ENCODE results near the gene BPGM.
"Not testable (repeated sequence)": the region's sequence is repeated elsewhere in the genome, so short reads cannot be mapped to it uniquely, and the experiment has no call there.

Gene BPGM

GRCh38 chr7:134654104-134654775 lies 7.6 kb downstream of the BPGM start:
- Histone ChIP-seq H3K36me3 (ENCODE audit: control insufficient read depth, insufficient read depth, low read length) (no peaks in the 10 kb centered on the region), H3K4me1 (ENCODE audit: control insufficient read depth, insufficient read depth, low read length) (no peaks in the 10 kb centered on the region), H3K27me3 (ENCODE audit: control insufficient read depth, insufficient read depth, low read length) (no peaks in the 10 kb centered on the region), H3K9me3 (ENCODE audit: control insufficient read depth, low read length) (no peaks in the 10 kb centered on the region), H3K4me3 (ENCODE audit: low read length) (no peak overlapping the region), H3K9ac (ENCODE audit: low read length) (no peak overlapping the region)

DNA sequence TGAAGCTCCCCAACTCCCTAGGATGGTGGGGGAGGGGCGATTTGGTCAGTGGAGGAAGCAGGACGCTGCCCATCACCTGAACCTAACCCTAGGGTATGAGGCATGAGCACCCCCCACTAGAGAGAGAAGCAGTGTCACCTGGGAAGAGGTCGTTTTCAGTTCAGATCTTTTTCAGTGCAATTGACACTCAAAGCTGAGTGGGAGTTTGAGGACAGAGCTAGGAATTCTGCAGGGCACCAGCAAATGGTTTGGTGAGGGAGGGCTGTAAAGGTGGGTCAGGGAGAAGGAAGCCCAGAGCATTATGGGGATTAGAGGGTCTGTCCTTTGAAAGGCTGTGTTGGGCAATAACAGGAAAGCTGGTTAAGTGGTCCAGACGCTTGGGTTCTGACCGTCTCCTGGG lies 10.9 kb downstream of the BPGM start:
- H3K4me1 ChIP-seq (ENCODE audit: control insufficient read depth, insufficient read depth, low read length): no peaks in the 10 kb centered on the region

GRCh38 chr7:134660242-134660785 lies 13.7 kb downstream of the BPGM start:
- Histone ChIP-seq H3K4me3 (ENCODE audit: low read length) (no peak overlapping the region), H3K9ac (ENCODE audit: low read length) (no peak overlapping the region), H3K9me3 (ENCODE audit: control insufficient read depth, low read length) (no peaks in the 10 kb centered on the region), H3K27me3 (ENCODE audit: control insufficient read depth, insufficient read depth, low read length) (no peaks in the 10 kb centered on the region), H3K4me1 (ENCODE audit: control insufficient read depth, insufficient read depth, low read length) (no peaks in the 10 kb centered on the region), H3K36me3 (ENCODE audit: control insufficient read depth, insufficient read depth, low read length) (no peaks in the 10 kb centered on the region)

More for the DNA sequence above, 10.9 kb downstream of the BPGM start:
- Histone ChIP-seq H3K9me3 (ENCODE audit: control insufficient read depth, low read length) (no peaks in the 10 kb centered on the region), H3K36me3 (ENCODE audit: control insufficient read depth, insufficient read depth, low read length) (no peaks in the 10 kb centered on the region), H3K27me3 (ENCODE audit: control insufficient read depth, insufficient read depth, low read length) (no peaks in the 10 kb centered on the region), H3K4me3 (ENCODE audit: low read length) (no peak overlapping the region), H3K9ac (ENCODE audit: low read length) (no peak overlapping the region)

GRCh38 chr7:134660961-134661376 lies 14.3 kb downstream of the BPGM start:
- H3K9me3 ChIP-seq (ENCODE audit: control insufficient read depth, low read length): no peaks in the 10 kb centered on the region
- H3K36me3 ChIP-seq (ENCODE audit: control insufficient read depth, insufficient read depth, low read length): no peaks in the 10 kb centered on the region
- H3K4me3 ChIP-seq (ENCODE audit: low read length): no peak overlapping the region

DNA sequence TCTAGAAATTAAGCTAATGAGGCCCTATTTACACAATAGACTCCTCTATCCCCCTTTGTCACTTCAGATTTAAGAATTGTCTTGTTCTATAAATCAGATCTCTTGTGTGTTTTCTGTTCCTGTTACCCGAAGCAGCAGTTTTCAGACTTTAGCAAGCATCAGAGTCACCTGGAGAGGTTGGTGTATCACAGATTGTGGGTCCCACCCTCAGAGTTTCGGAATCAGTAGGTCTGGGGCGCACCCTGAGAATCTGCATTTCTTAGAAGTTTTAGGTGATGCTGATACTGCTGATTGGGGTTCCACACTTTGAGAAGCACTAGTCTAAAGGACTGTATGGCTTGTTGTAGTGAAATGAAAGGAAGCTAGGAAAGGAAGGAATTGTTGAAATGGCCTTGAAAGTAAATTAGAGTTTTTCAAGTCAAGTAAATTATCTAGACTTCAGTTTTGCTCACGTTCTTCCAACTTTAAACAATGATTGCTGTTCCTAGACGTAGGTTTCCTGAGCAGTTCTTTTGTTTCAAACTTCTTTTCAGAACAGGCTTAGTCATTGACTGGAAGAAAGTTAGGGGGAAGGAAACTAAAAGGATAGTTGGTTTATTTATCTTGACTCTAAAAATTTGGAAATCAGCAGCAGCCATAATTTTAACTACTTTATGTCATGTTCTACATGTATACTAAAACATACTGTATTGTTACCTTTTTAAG lies 15.7 kb downstream of the BPGM start:
- Histone ChIP-seq H3K9ac (ENCODE audit: low read length) (no peak overlapping the region), H3K9me3 (ENCODE audit: control insufficient read depth, low read length) (no peaks in the 10 kb centered on the region), H3K4me3 (ENCODE audit: low read length) (no peak overlapping the region)

More at GRCh38 chr7:134660961-134661376, 14.3 kb downstream of the BPGM start:
- H3K4me1 ChIP-seq (ENCODE audit: control insufficient read depth, insufficient read depth, low read length): no peaks in the 10 kb centered on the region
- no peaks in the 10 kb centered on the region for H3K27me3 ChIP-seq (ENCODE audit: control insufficient read depth, insufficient read depth, low read length)
- H3K9ac ChIP-seq (ENCODE audit: low read length): no peak overlapping the region

DNA sequence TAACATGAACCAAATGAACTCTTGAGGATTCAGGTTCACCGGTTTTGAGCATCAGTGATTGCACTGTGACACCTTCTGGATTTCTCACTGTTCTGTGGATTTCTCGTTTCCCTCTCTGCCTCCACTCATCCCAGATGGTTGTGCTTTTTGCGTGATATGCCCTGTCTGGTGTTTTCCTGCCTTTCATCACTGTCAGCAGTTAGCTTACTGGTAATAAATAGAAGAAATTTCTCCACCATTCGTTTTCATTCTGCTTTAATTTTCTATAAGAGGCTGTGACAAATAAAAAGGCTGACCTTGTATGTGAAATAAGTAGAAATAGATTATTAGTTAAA lies 16.2 kb downstream of the BPGM start:
- Histone ChIP-seq H3K9ac (ENCODE audit: low read length) (no peak overlapping the region), H3K4me3 (ENCODE audit: low read length) (no peak overlapping the region), H3K4me1 (ENCODE audit: control insufficient read depth, insufficient read depth, low read length) (no peaks in the 10 kb centered on the region), H3K36me3 (ENCODE audit: control insufficient read depth, insufficient read depth, low read length) (no peaks in the 10 kb centered on the region), H3K27me3 (ENCODE audit: control insufficient read depth, insufficient read depth, low read length) (no peaks in the 10 kb centered on the region), H3K9me3 (ENCODE audit: control insufficient read depth, low read length) (no peaks in the 10 kb centered on the region)

More for the DNA sequence above, 15.7 kb downstream of the BPGM start:
- Histone ChIP-seq H3K36me3 (ENCODE audit: control insufficient read depth, insufficient read depth, low read length) (no peaks in the 10 kb centered on the region), H3K4me1 (ENCODE audit: control insufficient read depth, insufficient read depth, low read length) (no peaks in the 10 kb centered on the region), H3K27me3 (ENCODE audit: control insufficient read depth, insufficient read depth, low read length) (no peaks in the 10 kb centered on the region)

DNA sequence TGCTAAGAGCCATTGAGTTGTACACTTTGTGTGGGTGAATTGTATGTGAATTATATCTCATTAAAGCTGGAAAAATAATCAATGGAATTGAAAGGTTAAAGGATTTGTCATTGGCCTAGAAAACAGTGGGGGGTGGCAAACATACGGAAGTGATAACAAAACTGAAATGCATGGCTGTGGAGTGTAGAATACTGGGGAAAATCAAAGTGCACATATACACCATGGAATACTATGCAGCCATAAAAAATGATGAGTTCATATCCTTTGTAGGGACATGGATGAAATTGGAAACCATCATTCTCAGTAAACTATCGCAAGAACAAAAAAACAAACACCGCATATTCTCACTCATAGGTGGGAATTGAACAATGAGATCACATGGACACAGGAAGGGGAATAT lies 18.4 kb downstream of the BPGM start:
- not testable (repeated sequence) for H3K27me3 ChIP-seq (ENCODE audit: control insufficient read depth, insufficient read depth, low read length); H3K4me1 ChIP-seq (ENCODE audit: control insufficient read depth, insufficient read depth, low read length); H3K9me3 ChIP-seq (ENCODE audit: control insufficient read depth, low read length); H3K4me3 ChIP-seq (ENCODE audit: low read length); H3K9ac ChIP-seq (ENCODE audit: low read length); H3K36me3 ChIP-seq (ENCODE audit: control insufficient read depth, insufficient read depth, low read length)

DNA sequence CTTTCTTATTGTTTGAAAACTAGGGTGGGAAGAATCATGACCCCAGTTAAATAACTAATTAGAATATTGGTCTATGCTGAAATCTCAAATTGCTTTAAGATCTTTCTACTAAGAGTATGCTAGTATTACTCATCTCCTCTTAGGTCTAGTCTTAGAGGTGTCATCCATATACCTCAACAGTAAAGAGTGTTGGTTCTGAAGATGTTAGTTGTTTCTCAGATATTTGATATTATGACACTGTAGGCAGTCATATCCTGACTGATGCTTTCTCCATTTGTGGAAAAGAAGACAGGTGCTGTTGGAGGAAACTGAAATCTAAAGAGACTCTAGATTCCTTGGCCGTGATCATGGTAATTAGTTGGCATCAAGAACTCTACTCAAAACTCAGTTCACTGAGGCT lies 21.2 kb downstream of the BPGM start:
- Histone ChIP-seq H3K27me3 (ENCODE audit: control insufficient read depth, insufficient read depth, low read length) (no peaks in the 10 kb centered on the region), H3K36me3 (ENCODE audit: control insufficient read depth, insufficient read depth, low read length) (no peaks in the 10 kb centered on the region), H3K9me3 (ENCODE audit: control insufficient read depth, low read length) (no peaks in the 10 kb centered on the region), H3K9ac (ENCODE audit: low read length) (no peak overlapping the region), H3K4me1 (ENCODE audit: control insufficient read depth, insufficient read depth, low read length) (no peaks in the 10 kb centered on the region), H3K4me3 (ENCODE audit: low read length) (no peak overlapping the region)

DNA sequence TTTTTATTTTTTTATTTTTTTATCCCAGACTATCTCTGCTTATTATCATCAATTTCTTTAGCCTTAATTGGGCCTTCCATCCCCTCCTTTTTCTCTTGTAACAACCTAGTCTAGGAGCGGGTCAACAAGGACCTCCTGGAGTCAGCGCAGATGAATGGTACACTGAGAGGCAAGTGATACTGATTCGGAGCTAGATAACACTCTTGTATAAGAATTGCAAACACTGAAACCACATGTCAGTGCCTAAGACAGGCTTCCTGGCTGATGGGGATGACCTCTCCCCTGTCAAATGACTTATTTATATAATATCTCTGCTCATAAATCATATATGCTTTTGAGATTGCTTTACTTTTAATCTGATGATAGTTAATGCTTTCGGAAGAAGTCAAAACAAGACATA lies 22.7 kb downstream of the BPGM start:
- Histone ChIP-seq H3K4me3 (ENCODE audit: low read length) (no peak overlapping the region), H3K27me3 (ENCODE audit: control insufficient read depth, insufficient read depth, low read length) (no peaks in the 10 kb centered on the region), H3K9ac (ENCODE audit: low read length) (no peak overlapping the region), H3K4me1 (ENCODE audit: control insufficient read depth, insufficient read depth, low read length) (no peaks in the 10 kb centered on the region), H3K9me3 (ENCODE audit: control insufficient read depth, low read length) (no peaks in the 10 kb centered on the region), H3K36me3 (ENCODE audit: control insufficient read depth, insufficient read depth, low read length) (no peaks in the 10 kb centered on the region)

- Histone ChIP-seq H3K4me1 (ENCODE audit: control insufficient read depth, insufficient read depth, low read length) (no peaks in the 10 kb centered on the region), H3K27me3 (ENCODE audit: control insufficient read depth, insufficient read depth, low read length) (no peaks in the 10 kb centered on the region), H3K4me3 (ENCODE audit: low read length) (no peak overlapping the region), H3K36me3 (ENCODE audit: control insufficient read depth, insufficient read depth, low read length) (no peaks in the 10 kb centered on the region), H3K9me3 (ENCODE audit: control insufficient read depth, low read length) (no peaks in the 10 kb centered on the region), H3K9ac (ENCODE audit: low read length) (no peak overlapping the region)
Observed at GRCh38 chr7:134669845-134670373, 23.3 kb downstream of the BPGM start.

- H3K9ac ChIP-seq (ENCODE audit: low read length): no peak overlapping the region
- H3K9me3 ChIP-seq (ENCODE audit: control insufficient read depth, low read length): no peaks in the 10 kb centered on the region
- H3K4me1 ChIP-seq (ENCODE audit: control insufficient read depth, insufficient read depth, low read length): no peaks in the 10 kb centered on the region
- no peak overlapping the region for H3K4me3 ChIP-seq (ENCODE audit: low read length)
- no peaks in the 10 kb centered on the region for H3K27me3 ChIP-seq (ENCODE audit: control insufficient read depth, insufficient read depth, low read length)
- no peaks in the 10 kb centered on the region for H3K36me3 ChIP-seq (ENCODE audit: control insufficient read depth, insufficient read depth, low read length)
Observed at GRCh38 chr7:134671609-134672008, 25.0 kb downstream of the BPGM start.

DNA sequence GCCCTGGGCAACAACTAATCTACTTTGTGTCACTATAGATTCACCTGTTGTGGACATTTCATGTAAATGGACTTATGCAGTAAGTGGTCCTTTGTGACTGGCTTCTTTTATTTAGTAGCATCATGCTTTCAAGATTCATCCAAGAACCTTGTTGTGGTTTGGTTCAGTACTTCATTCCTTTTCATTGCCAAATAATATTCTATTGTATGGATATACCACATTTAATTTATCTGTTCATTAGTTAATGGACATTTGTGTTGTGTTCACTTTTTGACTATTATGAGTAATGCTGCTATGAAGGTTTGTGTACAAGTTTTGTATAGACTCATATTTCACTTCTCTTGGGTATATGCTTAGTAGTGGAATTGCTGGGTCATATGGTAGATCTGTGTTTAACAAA lies 27.8 kb downstream of the BPGM start:
- Histone ChIP-seq H3K9me3 (ENCODE audit: control insufficient read depth, low read length) (no peaks in the 10 kb centered on the region), H3K9ac (ENCODE audit: low read length) (no peak overlapping the region), H3K27me3 (ENCODE audit: control insufficient read depth, insufficient read depth, low read length) (no peaks in the 10 kb centered on the region), H3K4me1 (ENCODE audit: control insufficient read depth, insufficient read depth, low read length) (no peaks in the 10 kb centered on the region), H3K36me3 (ENCODE audit: control insufficient read depth, insufficient read depth, low read length) (no peaks in the 10 kb centered on the region), H3K4me3 (ENCODE audit: low read length) (no peak overlapping the region)

Measured in mucosa of stomach (tissue), 1 donor.